ENCODE data around the gene TMC7. TPM values are rescaled to one million over a fixed set of nuclear protein-coding genes. Genes with fewer than 3 reads are reported as not detected.

The TMC7 gene
- total and polyA plus RNA-seq, 12 donors, result 0.76 to 1.9 (median 1.2) TPM

DNA sequence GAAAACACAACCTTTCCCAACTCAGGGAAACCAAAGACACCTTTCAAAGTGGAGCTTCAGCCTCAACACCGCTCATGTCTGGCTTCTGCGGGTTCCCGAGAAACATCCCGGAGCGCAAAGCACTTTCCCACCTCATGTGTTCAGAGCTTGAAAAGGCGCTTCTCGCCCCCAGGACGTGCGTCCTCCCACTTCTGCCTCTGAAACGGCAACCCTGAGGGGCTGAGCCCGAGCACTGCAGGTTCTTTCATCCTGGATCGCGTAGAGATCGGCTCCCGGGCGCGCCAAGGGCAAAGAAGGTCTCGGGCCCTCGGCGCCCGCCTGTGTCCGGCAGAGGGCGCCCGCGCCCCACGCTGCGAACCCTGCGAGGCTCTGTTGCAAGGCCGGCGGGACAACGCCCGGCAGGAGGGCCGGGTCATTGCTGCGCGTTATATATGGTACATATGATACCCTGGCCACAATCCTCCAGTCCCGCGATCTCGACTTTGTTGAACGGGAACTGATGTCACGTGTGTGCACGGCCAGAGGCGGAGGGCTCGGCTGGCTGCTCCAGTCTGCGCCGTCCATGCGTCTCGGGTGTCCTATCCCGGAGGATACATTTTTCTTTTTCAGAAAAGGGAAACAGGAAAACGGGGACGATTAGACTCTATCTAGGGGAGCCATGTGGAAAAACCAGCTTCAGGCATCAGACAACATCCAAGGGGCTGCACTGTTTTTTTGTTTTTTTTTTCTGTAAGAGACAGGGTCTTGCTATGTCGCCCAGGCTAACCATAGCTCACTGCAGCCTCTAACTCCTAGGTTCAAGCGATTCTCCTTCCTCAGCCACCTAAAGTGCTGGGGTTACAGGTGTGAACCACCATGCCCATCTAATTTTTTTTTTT is 102.8 kb downstream of the TMC7 start:
- peaks cover 0 to 11% (median 0%) of the 10 kb centered on the region in 9 donors for H3K36me3 ChIP-seq
- DNase-seq (peak; percentile 79 to 88), ATAC-seq (peak; percentile 93 to 98 (median 97))
- WGBS, 2 donors, result 7 to 8% methylated on average over 52 of the region's 52 CpGs
- intact Hi-C loops (cut with DNase I), result loop anchor here (1.0 to 10.0 kb wide), 15 partner anchors 78 to 421 kb away; partner anchors contain the start of gene SYT17 (in 2 of the 10)
- peak overlapping the region in 5 of 10 donors; percentile 12 to 76 (median 28) for H3K27ac ChIP-seq
- peaks cover 0 to 13% (median 0%) of the 10 kb centered on the region in 7 donors for H3K27me3 ChIP-seq
- peaks cover 0 to 33% (median 11%) of the 10 kb centered on the region in 9 donors for H3K4me1 ChIP-seq
- TF ChIP-seq, protein P1, sequence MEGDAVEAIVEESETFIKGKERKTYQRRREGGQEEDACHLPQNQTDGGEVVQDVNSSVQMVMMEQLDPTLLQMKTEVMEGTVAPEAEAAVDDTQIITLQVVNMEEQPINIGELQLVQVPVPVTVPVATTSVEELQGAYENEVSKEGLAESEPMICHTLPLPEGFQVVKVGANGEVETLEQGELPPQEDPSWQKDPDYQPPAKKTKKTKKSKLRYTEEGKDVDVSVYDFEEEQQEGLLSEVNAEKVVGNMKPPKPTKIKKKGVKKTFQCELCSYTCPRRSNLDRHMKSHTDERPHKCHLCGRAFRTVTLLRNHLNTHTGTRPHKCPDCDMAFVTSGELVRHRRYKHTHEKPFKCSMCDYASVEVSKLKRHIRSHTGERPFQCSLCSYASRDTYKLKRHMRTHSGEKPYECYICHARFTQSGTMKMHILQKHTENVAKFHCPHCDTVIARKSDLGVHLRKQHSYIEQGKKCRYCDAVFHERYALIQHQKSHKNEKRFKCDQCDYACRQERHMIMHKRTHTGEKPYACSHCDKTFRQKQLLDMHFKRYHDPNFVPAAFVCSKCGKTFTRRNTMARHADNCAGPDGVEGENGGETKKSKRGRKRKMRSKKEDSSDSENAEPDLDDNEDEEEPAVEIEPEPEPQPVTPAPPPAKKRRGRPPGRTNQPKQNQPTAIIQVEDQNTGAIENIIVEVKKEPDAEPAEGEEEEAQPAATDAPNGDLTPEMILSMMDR (IDR thresholded peaks at IDR 0.05), result peak; percentile 99 to 100 (median 100)
- H3K9me3 ChIP-seq, result peaks cover 0 to 2% (median 0%) of the 10 kb centered on the region in 11 donors
- H3K4me3 ChIP-seq, result peak overlapping the region in 9 of 10 donors; percentile 29 to 62 (median 54)

GRCh38 chr16:19088341-19088916 is 104.7 kb downstream of the TMC7 start:
- Histone ChIP-seq H3K9me3 (peaks cover 0 to 4% (median 0%) of the 10 kb centered on the region in 11 donors), H3K27ac (peak overlapping the region in 2 of 10 donors; percentile 19 to 50), H3K36me3 (no peaks in the 10 kb centered on the region), H3K27me3 (peaks cover 0 to 13% (median 0%) of the 10 kb centered on the region in 7 donors), H3K4me1 (peaks cover 0 to 39% (median 11%) of the 10 kb centered on the region in 9 donors), H3K4me3 (no peak overlapping the region)
- TF ChIP-seq, protein P1 (IDR thresholded peaks at IDR 0.05), result no peak
- no peak for DNase-seq
- WGBS, 2 donors, result 74 to 76% methylated on average over 5 of the region's 5 CpGs
- intact Hi-C loops (cut with DNase I), result loop anchor here in 9 of 10 donors (5.0 to 10.0 kb wide), 8 partner anchors 76 to 419 kb away; partner anchors contain the start of gene SYT17 (in 2 of the 9)
- no peak for ATAC-seq

DNA sequence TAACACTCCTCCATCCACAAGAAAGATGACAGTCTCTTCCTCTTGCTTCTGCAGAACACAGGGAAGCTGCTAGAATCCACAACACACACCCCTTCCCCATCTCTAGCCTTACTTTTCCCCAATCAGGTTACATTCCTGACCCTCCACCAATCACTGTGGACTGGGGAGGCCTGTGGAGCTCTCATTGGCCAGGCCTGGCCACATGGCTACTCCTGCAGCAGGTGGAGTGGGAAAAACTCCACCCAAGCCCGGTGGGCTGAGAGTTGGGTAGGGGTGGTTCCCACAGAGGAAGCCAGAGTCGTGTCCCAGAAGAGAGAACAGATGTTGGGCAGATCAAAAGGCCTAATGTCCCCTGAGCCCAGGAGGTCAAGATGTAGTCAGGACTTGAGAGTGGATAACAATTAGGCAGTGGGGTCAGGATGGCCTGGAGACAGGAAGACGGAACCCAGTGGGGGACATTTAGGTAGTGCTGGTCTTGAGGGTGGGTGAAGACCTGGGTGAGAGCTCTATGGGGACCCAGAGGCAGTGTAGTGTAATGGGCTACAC is 105.7 kb downstream of the TMC7 start:
- no peak for DNase-seq

More for the DNA sequence above, 105.7 kb downstream of the TMC7 start:
- H3K4me1 ChIP-seq, result peaks cover 0 to 39% (median 11%) of the 10 kb centered on the region in 9 donors
- peaks cover 0 to 4% (median 0%) of the 10 kb centered on the region in 11 donors for H3K9me3 ChIP-seq
- H3K4me3 ChIP-seq, result no peak overlapping the region
- no peak overlapping the region for H3K27ac ChIP-seq
- no peaks in the 10 kb centered on the region for H3K36me3 ChIP-seq
- intact Hi-C loops (cut with DNase I), result loop anchor here in 9 of 10 donors (5.0 to 10.0 kb wide), 8 partner anchors 75 to 418 kb away; partner anchors contain the start of gene SYT17 (in 2 of the 9)
- TF ChIP-seq, protein P1 (IDR thresholded peaks at IDR 0.05), result no peak
- no peak for ATAC-seq
- peaks cover 0 to 13% (median 0%) of the 10 kb centered on the region in 7 donors for H3K27me3 ChIP-seq
- WGBS, 2 donors, result 66 to 76% methylated on average over 3 of the region's 3 CpGs
